ENCODE results near the gene FOXL1. TPM values are rescaled to one million over a fixed set of nuclear protein-coding genes. Genes with fewer than 3 reads are reported as not detected.
"Not testable (repeated sequence)": the region's sequence is repeated elsewhere in the genome, so short reads cannot be mapped to it uniquely, and the experiment has no call there.

Gene FOXL1
- total RNA-seq, 1 donor from 2014 or later = 0.05 TPM

DNA sequence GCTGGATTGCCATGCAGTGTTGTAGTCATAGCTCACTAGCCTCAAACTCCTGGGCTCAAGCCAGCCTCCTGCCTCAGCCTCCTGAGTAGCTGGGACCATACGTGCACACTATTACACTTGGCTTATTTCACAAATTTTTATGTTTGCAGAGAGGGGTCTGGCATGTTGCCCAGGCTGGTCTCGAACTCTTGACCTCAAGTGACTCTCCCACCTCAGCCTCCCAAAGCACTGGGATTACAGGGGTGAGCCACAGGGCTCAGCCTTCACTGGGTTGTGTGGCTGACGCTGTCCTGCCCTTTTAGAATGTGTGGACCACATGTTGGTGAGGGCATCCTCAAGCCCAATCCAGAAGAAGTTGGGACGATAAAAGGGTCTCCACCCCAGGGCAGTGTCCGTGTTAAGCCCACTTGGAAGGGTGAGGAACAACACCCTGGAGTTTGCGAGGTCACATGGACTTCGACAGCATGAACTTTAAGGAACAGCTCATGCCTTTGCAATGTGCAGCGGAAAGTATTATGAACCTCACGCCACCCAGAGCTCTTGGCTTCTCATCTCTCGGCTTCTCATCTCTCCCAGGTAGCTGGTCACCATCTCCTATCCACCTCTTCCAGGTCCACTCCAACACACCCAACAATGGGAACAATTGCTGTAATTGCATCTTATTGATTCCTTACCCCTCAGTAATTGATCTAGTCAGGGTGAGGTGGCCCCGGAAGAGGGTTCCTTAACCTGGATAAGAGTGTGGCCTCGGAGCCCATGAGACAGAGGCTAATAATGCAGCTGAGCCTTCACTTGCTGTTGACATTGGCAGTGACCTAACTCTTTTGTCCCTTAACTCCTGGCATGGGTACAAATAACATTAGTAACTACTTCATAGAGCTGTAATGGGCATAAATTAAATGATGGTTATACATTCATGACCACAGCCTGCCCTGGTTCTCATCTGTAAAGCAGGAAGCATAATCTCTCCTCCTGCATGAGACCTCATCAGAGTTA is 6.7 kb downstream of the FOXL1 start:
- H3K9me3 Mint-ChIP-seq = no peaks in the 10 kb centered on the region
- H3K36me3 Mint-ChIP-seq (ENCODE audit: low read depth) = no peaks in the 10 kb centered on the region
- H3K4me1 Mint-ChIP-seq (ENCODE audit: low read depth) = no peaks in the 10 kb centered on the region
- no peak overlapping the region for H3K27ac Mint-ChIP-seq
- no peak overlapping the region for H3K4me3 Mint-ChIP-seq (ENCODE audit: low read depth)
- DNase-seq (ENCODE audit: low spot score) = no peak
- intact Hi-C loops (cut with micrococcal nuclease) = no loop called here
- H3K27me3 Mint-ChIP-seq (ENCODE audit: low read depth) = peaks cover 21% of the 10 kb centered on the region

DNA sequence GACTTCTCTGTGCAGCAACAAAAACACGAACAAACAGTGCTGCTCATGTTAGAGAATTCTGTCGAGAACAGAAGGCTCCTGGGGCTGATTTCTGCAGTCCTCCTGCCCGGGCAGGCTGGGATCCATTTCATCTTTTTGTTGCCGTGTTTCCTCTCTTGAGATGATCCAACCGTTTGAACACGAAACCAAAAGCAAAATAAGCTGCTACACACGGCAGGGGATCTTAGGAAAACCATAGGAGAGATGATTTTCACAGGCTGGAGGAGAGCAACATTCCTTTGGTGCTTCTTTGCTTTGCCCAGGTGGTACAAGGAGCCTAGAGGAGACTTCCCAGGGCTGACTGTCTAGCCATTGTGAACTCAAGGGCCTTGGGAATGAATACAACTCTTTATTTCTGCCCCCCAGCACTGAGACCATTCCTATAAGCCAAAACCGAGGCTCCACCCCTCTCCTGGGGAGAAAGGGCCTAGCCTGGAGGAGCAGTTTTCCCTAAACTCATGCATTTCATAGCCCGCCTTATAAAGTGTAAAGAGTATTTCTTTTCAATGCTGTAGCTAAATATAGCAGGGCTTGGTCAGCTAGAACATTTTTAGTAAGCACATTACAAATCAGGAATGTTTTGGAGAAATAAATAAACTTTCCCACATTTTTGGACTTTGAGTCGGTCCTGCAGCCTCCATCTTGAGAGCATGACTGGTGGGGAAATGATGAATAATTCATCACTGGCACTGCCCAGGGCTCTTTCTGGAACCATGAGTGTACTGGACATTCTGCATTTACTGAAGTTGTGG is 7.7 kb downstream of the FOXL1 start:
- H3K9me3 Mint-ChIP-seq = no peaks in the 10 kb centered on the region
- H3K36me3 Mint-ChIP-seq (ENCODE audit: low read depth) = no peaks in the 10 kb centered on the region
- no peak overlapping the region for H3K4me3 Mint-ChIP-seq (ENCODE audit: low read depth)
- H3K27ac Mint-ChIP-seq = no peak overlapping the region
- H3K4me1 Mint-ChIP-seq (ENCODE audit: low read depth) = no peaks in the 10 kb centered on the region
- DNase-seq (ENCODE audit: low spot score) = no peak
- intact Hi-C loops (cut with micrococcal nuclease) = no loop called here
- peaks cover 13% of the 10 kb centered on the region for H3K27me3 Mint-ChIP-seq (ENCODE audit: low read depth)

- Mint-ChIP-seq H3K27ac (no peak overlapping the region), H3K9me3 (no peaks in the 10 kb centered on the region), H3K4me3 (ENCODE audit: low read depth) (no peak overlapping the region), H3K36me3 (ENCODE audit: low read depth) (no peaks in the 10 kb centered on the region), H3K27me3 (ENCODE audit: low read depth) (peaks cover 8% of the 10 kb centered on the region), H3K4me1 (ENCODE audit: low read depth) (no peaks in the 10 kb centered on the region)
- DNase-seq (ENCODE audit: low spot score) = no peak
- intact Hi-C loops (cut with micrococcal nuclease) = no loop called here
Measured at GRCh38 chr16:86587487-86587886, 9.1 kb downstream of the FOXL1 start.

- intact Hi-C loops (cut with micrococcal nuclease); DNase-seq (ENCODE audit: low spot score); H3K27me3 Mint-ChIP-seq (ENCODE audit: low read depth); H3K36me3 Mint-ChIP-seq (ENCODE audit: low read depth); H3K4me1 Mint-ChIP-seq (ENCODE audit: low read depth); H3K4me3 Mint-ChIP-seq (ENCODE audit: low read depth); H3K27ac Mint-ChIP-seq; H3K9me3 Mint-ChIP-seq: not testable (repeated sequence)
Measured at GRCh38 chr16:86587955-86588354, 9.6 kb downstream of the FOXL1 start.

DNA sequence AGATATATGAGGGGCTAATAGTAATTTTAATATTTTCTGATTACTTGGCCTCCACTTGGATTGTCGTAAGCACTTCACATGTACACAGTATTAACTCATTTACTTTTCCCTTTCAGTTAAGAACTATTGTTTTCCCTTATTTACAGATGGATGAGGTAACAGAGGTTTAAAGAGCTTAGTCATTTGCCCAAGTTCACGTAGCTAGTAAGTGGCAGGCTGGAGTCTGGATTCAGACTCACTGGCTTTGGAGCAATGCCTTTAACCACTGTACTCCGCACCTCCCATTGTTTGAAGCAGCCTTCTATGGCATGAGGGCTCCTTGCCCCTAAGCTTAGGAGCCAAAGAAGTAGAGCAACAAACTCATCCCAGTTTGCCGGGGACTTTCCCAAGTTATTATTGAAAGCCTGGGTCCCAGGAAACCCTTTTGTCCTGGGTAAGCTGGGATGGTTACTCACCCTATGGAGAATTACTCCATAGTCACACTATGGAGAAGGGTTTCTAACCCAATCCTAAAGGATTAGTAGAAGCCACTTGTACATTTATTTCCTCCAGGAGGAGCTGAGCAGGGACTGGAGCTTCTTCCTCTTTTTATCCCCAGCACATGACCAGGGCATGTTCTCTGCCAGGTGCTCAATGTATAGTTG is 12.3 kb downstream of the FOXL1 start:
- no peak overlapping the region for H3K27ac Mint-ChIP-seq
- intact Hi-C loops (cut with micrococcal nuclease) = no loop called here
- peaks cover 19% of the 10 kb centered on the region for H3K27me3 Mint-ChIP-seq (ENCODE audit: low read depth)
- H3K9me3 Mint-ChIP-seq = no peaks in the 10 kb centered on the region
- DNase-seq (ENCODE audit: low spot score) = no peak
- no peak overlapping the region for H3K4me3 Mint-ChIP-seq (ENCODE audit: low read depth)
- peaks cover 7% of the 10 kb centered on the region for H3K4me1 Mint-ChIP-seq (ENCODE audit: low read depth)
- H3K36me3 Mint-ChIP-seq (ENCODE audit: low read depth) = no peaks in the 10 kb centered on the region

DNA sequence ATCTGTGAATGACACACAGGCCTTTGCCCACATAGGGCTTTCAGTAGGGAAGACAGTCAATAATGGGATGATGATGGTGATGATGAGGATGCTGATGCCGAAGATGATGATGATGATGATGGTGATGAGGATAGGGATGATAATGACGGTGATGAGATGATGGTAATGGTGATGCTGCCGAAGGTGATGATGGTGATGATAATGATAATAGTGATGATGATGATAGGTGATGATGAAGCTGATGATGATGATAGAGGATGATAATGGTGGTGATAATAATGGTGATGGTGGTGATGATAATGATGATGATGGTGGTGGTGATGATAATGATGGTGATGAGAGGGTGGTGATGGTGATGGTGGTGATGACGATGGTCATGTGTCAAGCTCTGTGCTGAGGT is 12.9 kb downstream of the FOXL1 start:
- no peak for DNase-seq (ENCODE audit: low spot score)
- peaks cover 19% of the 10 kb centered on the region for H3K27me3 Mint-ChIP-seq (ENCODE audit: low read depth)
- intact Hi-C loops (cut with micrococcal nuclease) = no loop called here
- no peak overlapping the region for H3K4me3 Mint-ChIP-seq (ENCODE audit: low read depth)
- no peaks in the 10 kb centered on the region for H3K9me3 Mint-ChIP-seq
- H3K36me3 Mint-ChIP-seq (ENCODE audit: low read depth) = no peaks in the 10 kb centered on the region
- H3K27ac Mint-ChIP-seq = no peak overlapping the region
- H3K4me1 Mint-ChIP-seq (ENCODE audit: low read depth) = peaks cover 7% of the 10 kb centered on the region

GRCh38 chr16:86593913-86594620 is 15.7 kb downstream of the FOXL1 start:
- no peaks in the 10 kb centered on the region for H3K36me3 Mint-ChIP-seq (ENCODE audit: low read depth)
- no peak overlapping the region for H3K27ac Mint-ChIP-seq
- peaks cover 7% of the 10 kb centered on the region for H3K4me1 Mint-ChIP-seq (ENCODE audit: low read depth)

GRCh38 chr16:86594721-86595120 is 16.4 kb downstream of the FOXL1 start:
- H3K4me1 Mint-ChIP-seq (ENCODE audit: low read depth) = peaks cover 7% of the 10 kb centered on the region
- no peak overlapping the region for H3K27ac Mint-ChIP-seq
- H3K4me3 Mint-ChIP-seq (ENCODE audit: low read depth) = no peak overlapping the region
- H3K36me3 Mint-ChIP-seq (ENCODE audit: low read depth) = no peaks in the 10 kb centered on the region
- intact Hi-C loops (cut with micrococcal nuclease) = no loop called here
- peaks cover 33% of the 10 kb centered on the region for H3K27me3 Mint-ChIP-seq (ENCODE audit: low read depth)
- no peak for DNase-seq (ENCODE audit: low spot score)
- no peaks in the 10 kb centered on the region for H3K9me3 Mint-ChIP-seq

More at GRCh38 chr16:86593913-86594620, 15.7 kb downstream of the FOXL1 start:
- Mint-ChIP-seq H3K4me3 (ENCODE audit: low read depth) (no peak overlapping the region), H3K9me3 (no peaks in the 10 kb centered on the region), H3K27me3 (ENCODE audit: low read depth) (peaks cover 30% of the 10 kb centered on the region)
- no peak for DNase-seq (ENCODE audit: low spot score)
- intact Hi-C loops (cut with micrococcal nuclease) = no loop called here

DNA sequence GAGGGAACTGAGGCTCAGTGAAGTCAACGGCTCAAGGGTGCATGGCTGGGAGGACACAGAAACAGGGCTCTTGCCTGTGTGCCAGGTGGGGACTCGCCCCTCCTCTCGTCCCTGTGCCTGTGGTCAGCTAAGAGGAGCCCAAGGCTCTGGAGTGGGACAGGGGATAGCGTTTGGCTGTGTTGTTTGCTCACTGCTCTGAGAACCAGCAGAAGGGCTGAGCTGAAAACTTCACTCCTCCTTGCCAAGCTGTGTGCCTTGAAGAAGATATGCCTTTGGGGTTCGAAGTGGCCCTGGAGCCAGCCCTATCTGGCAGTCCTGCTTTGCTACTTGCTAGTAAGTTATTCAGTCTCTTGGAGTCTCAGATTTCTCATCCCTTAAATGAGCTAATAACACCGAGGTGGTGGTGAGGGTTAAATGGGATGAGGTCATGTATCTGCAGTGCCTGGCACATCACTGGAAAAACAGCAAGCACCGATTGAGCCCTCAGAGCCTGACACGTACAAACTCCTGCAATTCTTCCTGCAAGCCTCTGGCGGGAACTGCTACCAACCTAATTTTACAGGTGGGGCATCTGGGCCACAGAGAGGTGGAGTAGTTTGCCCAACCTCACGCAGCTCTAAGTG is 17.7 kb downstream of the FOXL1 start:
- H3K36me3 Mint-ChIP-seq (ENCODE audit: low read depth) = no peaks in the 10 kb centered on the region
- intact Hi-C loops (cut with micrococcal nuclease) = no loop called here
- no peak overlapping the region for H3K4me3 Mint-ChIP-seq (ENCODE audit: low read depth)
- H3K27me3 Mint-ChIP-seq (ENCODE audit: low read depth) = peaks cover 44% of the 10 kb centered on the region
- peaks cover 7% of the 10 kb centered on the region for H3K4me1 Mint-ChIP-seq (ENCODE audit: low read depth)
- no peak overlapping the region for H3K27ac Mint-ChIP-seq
- DNase-seq (ENCODE audit: low spot score) = no peak
- H3K9me3 Mint-ChIP-seq = no peaks in the 10 kb centered on the region

DNA sequence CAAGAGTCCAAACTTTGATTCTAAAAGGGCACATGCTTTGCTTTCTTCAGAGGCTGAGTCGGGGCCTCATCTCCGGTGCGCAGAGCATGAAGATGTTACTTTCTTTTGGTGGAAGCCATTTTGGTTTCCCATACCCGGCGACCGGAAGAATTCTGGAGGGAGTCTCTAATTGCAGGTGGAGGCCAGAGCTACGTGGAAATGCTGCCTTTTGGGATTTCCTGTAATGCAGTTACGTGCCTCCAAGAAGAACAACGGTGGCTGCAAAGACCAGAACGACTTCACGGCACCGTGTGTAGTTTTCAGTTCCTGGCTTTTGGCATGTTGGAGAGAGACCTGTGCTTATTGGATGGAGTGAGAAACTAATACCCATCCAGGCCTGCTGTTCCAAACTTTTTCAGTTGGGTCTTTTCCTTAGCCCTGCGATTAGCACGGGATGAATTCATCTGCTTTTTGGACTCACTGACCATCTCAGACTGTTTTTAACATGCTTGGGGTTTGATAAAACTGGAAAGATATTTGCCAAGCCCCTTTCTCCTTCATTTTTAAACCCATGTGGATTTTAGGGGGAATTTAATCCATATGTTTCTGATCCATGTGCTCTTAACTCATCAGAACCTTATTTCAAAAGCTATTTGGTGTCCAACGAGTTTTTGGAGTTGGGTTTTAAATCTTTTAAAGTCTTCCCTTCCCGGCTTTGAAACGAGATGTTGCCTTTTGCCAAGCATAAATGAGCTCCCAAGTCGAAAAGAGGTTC is 19.0 kb downstream of the FOXL1 start:
- H3K9me3 Mint-ChIP-seq = no peaks in the 10 kb centered on the region
- peaks cover 7% of the 10 kb centered on the region for H3K4me1 Mint-ChIP-seq (ENCODE audit: low read depth)
- H3K36me3 Mint-ChIP-seq (ENCODE audit: low read depth) = no peaks in the 10 kb centered on the region
- H3K27me3 Mint-ChIP-seq (ENCODE audit: low read depth) = peaks cover 47% of the 10 kb centered on the region
- H3K27ac Mint-ChIP-seq = no peak overlapping the region
- DNase-seq (ENCODE audit: low spot score) = no peak
- intact Hi-C loops (cut with micrococcal nuclease) = no loop called here
- no peak overlapping the region for H3K4me3 Mint-ChIP-seq (ENCODE audit: low read depth)

DNA sequence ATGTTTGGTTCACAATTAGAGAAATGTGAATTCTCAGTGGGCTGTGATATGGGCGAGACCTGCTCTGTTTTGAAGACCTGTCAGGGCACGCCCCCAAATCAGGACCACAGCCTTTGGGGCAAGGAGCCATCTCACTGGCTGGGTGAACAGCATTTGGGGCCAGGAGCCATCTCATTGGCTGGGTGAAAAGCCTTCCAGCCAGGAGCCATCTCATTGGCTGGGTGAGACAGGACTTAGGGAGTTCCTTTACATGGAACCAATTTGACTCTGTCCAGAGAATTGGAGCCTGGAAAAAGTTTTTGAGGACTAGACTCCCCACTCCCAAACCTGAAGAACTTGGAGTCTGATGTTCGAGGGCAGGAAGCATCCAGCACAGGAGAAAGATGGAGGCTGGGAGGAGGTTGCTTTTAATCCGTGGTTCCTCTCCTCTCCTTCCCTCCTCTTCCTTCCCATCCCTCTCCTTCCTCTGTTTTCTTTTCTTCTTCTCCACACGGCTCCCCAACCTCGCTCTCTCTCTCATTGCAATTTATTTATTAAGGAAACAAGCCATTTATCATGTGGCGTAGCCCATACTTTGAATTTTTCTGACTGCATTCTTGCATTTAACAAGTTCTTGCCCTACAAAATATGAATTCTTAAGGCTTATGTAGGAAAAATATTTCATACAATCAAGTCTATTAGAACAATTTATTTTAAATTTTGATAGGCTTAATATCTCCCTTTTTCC is 19.7 kb downstream of the FOXL1 start:
- Mint-ChIP-seq H3K4me3 (ENCODE audit: low read depth) (no peak overlapping the region), H3K36me3 (ENCODE audit: low read depth) (no peaks in the 10 kb centered on the region), H3K9me3 (no peaks in the 10 kb centered on the region), H3K27me3 (ENCODE audit: low read depth) (peaks cover 44% of the 10 kb centered on the region), H3K4me1 (ENCODE audit: low read depth) (peaks cover 6% of the 10 kb centered on the region), H3K27ac (no peak overlapping the region)
- no peak for DNase-seq (ENCODE audit: low spot score)
- intact Hi-C loops (cut with micrococcal nuclease) = no loop called here

Measured in activated T-helper 2 cell treated with anti-CD3 and anti-CD28 coated beads, Interferon-gamma antibody, Interleukin-2, Interleukin-4, amounts not matched to agents 10 μg/mL and 5 μg/mL and 100 μg/mL, durations not matched to agents 14 hours and 24 hours and 36 hours (primary cell).